ENCODE data around the gene GALNS.
A peak's percentile ranks its signal among the peaks of the same experiment; 100 is the strongest.

GALNS gene

DNA sequence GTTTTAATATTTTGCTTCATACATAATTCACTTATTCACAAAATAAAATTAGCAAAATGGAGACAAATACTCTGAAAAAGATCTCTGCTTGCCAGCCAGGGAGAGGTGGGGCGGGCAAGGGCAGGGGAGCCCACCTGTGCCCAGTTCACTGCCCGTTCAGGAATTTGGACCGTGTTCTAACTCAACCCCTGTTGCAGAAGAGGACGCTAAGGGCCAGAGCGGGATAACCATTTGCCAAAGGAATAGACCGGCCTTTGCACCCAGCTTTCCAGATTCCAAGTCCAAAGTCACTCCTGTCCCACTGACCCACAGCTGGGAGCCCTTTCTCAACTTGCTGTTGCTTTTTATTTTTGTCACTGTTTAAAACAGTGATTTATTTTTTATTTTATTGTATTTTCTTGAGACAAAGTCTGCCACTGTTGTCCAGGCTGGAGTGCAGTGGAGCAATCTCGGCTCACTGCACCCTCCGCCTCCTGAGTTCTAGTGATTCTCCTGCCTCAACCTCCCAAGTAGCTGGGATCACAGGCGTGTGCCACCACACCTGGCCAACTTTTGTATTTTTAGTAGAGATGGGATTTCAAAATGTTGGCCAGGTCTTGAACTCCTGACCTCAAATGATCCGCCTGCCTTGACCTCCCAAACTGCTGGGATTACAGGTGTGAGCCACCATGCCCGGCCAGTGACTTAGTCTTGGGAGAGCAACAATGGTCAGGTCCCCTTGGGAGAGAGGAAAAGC, 69.0 kb downstream of the GALNS start:
- no peak for DNase-seq (ENCODE audit: low read depth)
- TF ChIP-seq, protein P1, sequence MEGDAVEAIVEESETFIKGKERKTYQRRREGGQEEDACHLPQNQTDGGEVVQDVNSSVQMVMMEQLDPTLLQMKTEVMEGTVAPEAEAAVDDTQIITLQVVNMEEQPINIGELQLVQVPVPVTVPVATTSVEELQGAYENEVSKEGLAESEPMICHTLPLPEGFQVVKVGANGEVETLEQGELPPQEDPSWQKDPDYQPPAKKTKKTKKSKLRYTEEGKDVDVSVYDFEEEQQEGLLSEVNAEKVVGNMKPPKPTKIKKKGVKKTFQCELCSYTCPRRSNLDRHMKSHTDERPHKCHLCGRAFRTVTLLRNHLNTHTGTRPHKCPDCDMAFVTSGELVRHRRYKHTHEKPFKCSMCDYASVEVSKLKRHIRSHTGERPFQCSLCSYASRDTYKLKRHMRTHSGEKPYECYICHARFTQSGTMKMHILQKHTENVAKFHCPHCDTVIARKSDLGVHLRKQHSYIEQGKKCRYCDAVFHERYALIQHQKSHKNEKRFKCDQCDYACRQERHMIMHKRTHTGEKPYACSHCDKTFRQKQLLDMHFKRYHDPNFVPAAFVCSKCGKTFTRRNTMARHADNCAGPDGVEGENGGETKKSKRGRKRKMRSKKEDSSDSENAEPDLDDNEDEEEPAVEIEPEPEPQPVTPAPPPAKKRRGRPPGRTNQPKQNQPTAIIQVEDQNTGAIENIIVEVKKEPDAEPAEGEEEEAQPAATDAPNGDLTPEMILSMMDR (IDR thresholded peaks at IDR 0.05; ENCODE audit: insufficient read depth, low read depth, low read length, missing control alignments): no peak
- no peak overlapping the region for H3K4me3 ChIP-seq (ENCODE audit: low read depth, low read length)

DNA sequence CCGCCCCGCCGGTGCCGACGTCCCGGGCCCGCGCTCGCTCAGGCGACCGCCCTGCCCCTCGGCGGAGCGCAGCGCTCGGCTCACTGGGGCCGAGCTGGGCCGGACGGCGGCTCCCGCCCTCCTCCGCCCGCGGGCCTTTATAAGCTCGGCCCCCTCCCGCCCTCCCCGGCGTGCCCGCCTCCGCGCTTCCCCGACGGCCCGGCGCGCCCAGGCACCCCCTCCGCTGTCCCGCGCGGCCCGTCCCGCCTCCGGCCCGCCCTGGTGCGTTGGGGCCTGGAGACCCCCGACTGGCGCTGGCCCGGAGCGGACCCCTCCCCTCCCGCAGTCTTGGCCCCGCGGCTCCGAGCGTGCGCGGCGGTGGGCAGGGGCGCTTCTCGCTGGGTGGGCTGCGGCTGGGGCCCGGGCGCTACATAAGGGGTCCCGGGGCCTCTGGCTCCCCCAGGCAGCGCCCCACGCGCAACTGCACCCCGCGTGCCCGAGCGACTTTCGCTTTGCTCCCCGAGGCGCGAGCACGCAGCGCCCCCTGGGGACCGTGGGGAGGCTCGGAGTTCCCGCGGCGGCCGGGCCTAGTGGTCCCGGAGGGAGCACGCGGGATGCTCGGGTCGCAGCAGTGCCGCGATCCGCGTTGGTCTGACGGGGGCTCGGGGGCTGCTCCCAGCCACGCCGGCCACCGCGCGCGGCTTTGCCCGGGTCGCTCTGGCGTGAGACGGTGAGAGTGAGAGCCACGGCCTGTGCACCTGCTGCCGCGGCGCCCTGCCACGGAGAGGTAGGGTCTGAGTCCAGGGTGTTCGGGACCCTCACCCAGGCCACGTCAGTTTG, 71.4 kb downstream of the GALNS start, which contains the start of gene PIEZO1:
PIEZO1 (minus strand) TSS at position 115 of the 819 bp plus-strand sequence. CDS start 256 bp downstream, outside the sequence.
- TF ChIP-seq, protein P1 (IDR thresholded peaks at IDR 0.05; ENCODE audit: insufficient read depth, low read depth, low read length, missing control alignments): peak; percentile 91
- peak; percentile 80 for DNase-seq (ENCODE audit: low read depth)
- H3K4me3 ChIP-seq (ENCODE audit: low read depth, low read length): peak within 1 kb of the TSS; percentile 71

DNA sequence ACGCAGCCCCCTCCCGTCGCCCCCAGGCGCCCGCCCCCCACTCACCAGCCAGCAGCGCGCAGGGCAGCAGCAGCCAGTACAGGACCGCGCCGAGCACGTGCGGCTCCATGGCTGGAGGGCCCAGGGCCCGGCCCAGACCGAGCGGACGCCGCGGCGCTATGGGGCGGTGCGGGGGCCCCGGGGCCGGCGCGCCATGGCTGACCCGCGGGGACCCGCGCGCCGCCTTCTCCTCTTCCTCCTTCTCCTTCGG, 72.0 kb downstream of the GALNS start:
- TF ChIP-seq, protein P1 (IDR thresholded peaks at IDR 0.05; ENCODE audit: insufficient read depth, low read depth, low read length, missing control alignments): no peak
- peak overlapping the region; percentile 67 for H3K4me3 ChIP-seq (ENCODE audit: low read depth, low read length)

DNA sequence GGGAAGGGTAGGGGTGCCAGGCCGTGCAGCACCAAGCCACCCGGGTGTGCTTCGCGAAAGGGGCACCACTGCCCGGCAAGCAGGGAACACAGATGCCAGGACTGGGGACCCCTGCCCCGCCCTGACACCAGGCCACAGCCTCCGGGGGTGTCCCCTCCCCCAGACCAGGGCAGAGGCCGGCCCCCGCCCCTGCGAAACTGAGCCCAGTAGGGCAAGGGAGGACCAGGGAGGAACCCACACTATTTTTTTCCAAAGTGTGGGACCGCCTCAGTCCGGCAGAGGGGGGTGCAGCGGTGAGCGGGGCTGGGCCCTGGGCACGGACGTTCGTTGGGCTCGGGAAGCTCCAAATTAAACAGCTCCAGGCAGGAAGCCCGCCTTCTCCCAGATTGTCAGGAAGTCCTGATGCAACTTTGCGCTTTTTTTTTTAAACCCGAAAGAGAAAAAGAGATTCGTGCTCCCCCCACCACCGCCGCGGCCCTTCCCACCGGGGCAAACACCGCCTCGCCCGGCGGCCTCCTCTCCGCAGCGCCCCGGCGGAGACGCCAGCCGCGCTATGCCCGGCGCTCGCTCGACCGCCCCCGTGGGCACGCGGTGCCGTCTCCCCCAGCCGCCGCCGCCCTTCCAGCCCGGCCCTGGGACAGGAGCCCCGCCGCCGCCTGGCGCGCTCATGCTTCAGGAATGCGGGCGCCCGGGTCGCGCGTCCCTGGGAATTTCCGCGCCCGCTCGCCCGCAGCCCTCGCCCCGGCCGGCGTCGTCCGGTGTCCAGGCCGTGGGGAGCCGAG, 72.5 kb downstream of the GALNS start:
- TF ChIP-seq, protein P1 (IDR thresholded peaks at IDR 0.05; ENCODE audit: insufficient read depth, low read depth, low read length, missing control alignments): peak; percentile 49
- H3K4me3 ChIP-seq (ENCODE audit: low read depth, low read length): peak overlapping the region; percentile 67
- peak; percentile 56 for DNase-seq (ENCODE audit: low read depth)

More for the DNA sequence above, 72.0 kb downstream of the GALNS start:
- no peak for DNase-seq (ENCODE audit: low read depth)

DNA sequence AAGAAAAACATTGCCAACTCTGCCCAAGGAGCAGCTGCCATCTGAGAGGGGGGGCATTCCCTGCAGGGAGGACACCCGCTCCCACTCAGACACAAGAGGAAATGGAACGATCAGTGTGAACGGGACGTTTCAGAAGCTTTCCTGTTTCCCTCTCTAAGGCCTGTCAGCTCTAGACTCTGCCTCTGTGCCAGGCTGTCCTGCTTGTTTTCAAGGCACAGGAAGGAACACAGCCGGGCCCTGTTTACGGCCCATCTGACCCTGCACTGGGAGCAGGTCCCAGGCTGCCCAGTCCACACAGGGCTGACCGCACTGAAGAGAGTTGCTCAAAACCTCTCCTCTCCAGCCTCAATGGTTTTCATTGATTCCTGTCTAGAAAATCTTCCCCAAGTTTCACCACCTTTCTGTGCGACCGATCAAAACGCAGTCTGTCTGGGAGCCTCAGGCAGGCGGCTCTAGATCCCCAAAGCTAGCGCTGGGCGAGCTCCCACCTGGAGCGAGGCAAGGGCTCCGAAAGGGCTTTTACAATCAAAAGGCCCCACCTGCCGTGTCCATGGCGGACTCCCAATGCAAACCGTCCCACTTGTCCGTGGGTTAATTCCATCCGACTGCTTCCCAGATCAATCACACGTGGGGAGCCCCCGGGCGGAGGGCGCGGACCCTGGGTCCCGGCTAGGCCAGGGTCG, 73.2 kb downstream of the GALNS start:
- H3K4me3 ChIP-seq (ENCODE audit: low read depth, low read length): peak overlapping the region; percentile 67
- TF ChIP-seq, protein P1 (IDR thresholded peaks at IDR 0.05; ENCODE audit: insufficient read depth, low read depth, low read length, missing control alignments): no peak
- DNase-seq (ENCODE audit: low read depth): peak; percentile 50
